ENCODE data around the gene MAP3K10. TPM values are rescaled to one million over a fixed set of nuclear protein-coding genes. Genes with fewer than 3 reads are reported as not detected.
"Not testable (repeated sequence)": the region's sequence is repeated elsewhere in the genome, so short reads cannot be mapped to it uniquely, and the experiment has no call there.

MAP3K10 gene
- total RNA-seq: 10 to 100 TPM; 12.3 to 13.6 TPM

- no peaks in the 10 kb centered on the region for H3K36me3 ChIP-seq
- peak within 1 kb of the TSS; percentile 85 to 92 for H3K4me3 ChIP-seq
- peaks cover 0 to 15% of the 10 kb centered on the region in 2 donors for H3K4me1 ChIP-seq
- peak; percentile 68 for DNase-seq (ENCODE audit: low spot score)
- H3K27me3 ChIP-seq: no peaks in the 10 kb centered on the region
- H3K9me3 ChIP-seq: no peaks in the 10 kb centered on the region
- TF ChIP-seq CTCF (IDR thresholded peaks at IDR 0.05): no peak
- peak within 1 kb of the TSS; percentile 89 to 97 for H3K27ac ChIP-seq
Observed at GRCh38 chr19:40190891-40191835, at the start of gene MAP3K10. Gene MAP3K10, plus strand, starts transcription at chr19:40191426. Its CDS starts 606 bp downstream, at chr19:40192032.

- H3K27me3 ChIP-seq: no peaks in the 10 kb centered on the region
- peaks cover 0 to 6% of the 10 kb centered on the region in 2 donors for H3K9me3 ChIP-seq
- TF ChIP-seq CTCF (IDR thresholded peaks at IDR 0.05): no peak
- no peaks in the 10 kb centered on the region for H3K36me3 ChIP-seq
- no peak overlapping the region for H3K27ac ChIP-seq
- no peak for DNase-seq (ENCODE audit: low spot score)
- H3K4me3 ChIP-seq: no peak overlapping the region
- no peaks in the 10 kb centered on the region for H3K4me1 ChIP-seq
Observed at GRCh38 chr19:40141551-40141950, 49.7 kb upstream of the MAP3K10 start.

- H3K4me1 ChIP-seq: no peaks in the 10 kb centered on the region
- H3K36me3 ChIP-seq: no peaks in the 10 kb centered on the region
- H3K27ac ChIP-seq: no peak overlapping the region
- H3K27me3 ChIP-seq: no peaks in the 10 kb centered on the region
- no peak for TF ChIP-seq CTCF (IDR thresholded peaks at IDR 0.05)
- H3K9me3 ChIP-seq: peaks cover 0 to 5% of the 10 kb centered on the region in 2 donors
- no peak for DNase-seq (ENCODE audit: low spot score)
- H3K4me3 ChIP-seq: no peak overlapping the region
Observed at GRCh38 chr19:40143612-40144011, 47.6 kb upstream of the MAP3K10 start.

DNA sequence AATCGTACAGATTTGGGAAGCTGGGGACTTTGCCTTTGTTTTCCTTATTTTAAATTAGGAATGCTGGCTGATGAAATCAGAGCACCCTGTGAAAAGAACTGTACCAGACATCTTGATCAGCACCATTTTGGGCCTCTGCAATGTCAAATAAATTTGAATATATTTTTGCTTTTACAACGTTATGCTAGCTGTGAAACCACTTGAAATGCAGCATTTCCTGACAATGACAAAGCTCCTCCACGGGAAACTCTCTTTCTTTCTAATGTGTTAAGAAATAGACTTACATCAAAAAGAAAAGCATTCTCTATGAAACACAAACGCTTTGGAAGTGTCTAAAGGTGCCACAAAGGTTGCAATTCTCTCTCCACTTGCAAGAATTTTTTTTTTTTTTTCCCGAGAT is 47.1 kb upstream of the MAP3K10 start:
- no peaks in the 10 kb centered on the region for H3K27me3 ChIP-seq
- no peak for DNase-seq (ENCODE audit: low spot score)
- TF ChIP-seq CTCF (IDR thresholded peaks at IDR 0.05): no peak
- no peak overlapping the region for H3K4me3 ChIP-seq
- no peak overlapping the region for H3K27ac ChIP-seq
- H3K9me3 ChIP-seq: no peaks in the 10 kb centered on the region
- no peaks in the 10 kb centered on the region for H3K4me1 ChIP-seq
- H3K36me3 ChIP-seq: no peaks in the 10 kb centered on the region

DNA sequence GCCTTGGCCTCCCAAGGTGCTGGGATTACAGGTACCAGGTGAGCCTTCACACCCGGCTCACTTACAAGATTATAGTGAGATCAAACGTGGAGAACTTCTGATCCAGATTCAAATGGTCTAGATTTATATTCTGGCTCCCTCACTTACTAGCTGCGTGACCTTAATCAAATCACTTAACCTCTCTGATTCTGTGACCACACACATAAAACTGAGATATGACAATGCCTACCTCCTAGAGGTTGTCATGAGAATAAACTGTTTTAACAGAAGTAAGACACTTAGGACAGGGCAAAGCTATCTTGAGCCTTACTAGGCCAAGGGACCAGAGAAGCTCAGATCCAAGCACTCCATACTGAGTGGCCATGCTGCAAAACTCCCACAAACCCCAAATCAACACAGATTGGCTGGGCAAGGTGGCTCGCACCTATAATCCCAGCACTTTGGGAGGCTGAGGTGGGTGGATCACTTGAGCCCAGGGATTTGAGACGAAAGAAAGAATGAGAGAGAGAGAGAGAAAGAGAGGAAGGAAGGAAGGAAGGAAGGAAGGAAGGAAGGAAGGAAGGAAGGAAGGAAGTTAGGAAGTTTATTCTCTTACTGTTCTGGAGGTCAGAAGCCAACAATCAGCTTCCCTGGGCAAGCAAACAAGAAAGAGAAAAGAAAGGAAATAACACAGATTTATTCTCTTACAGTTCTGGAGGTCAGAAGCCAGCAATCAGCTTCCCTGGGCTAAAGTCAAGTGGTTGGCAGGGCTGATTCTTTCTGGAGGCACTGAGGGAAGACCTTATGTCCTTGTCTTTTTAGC is 46.1 kb upstream of the MAP3K10 start:
- Histone ChIP-seq H3K4me3 (no peak overlapping the region), H3K9me3 (no peaks in the 10 kb centered on the region), H3K27ac (no peak overlapping the region), H3K27me3 (no peaks in the 10 kb centered on the region), H3K4me1 (no peaks in the 10 kb centered on the region), H3K36me3 (no peaks in the 10 kb centered on the region)
- no peak for DNase-seq (ENCODE audit: low spot score)
- TF ChIP-seq CTCF (IDR thresholded peaks at IDR 0.05): no peak

DNA sequence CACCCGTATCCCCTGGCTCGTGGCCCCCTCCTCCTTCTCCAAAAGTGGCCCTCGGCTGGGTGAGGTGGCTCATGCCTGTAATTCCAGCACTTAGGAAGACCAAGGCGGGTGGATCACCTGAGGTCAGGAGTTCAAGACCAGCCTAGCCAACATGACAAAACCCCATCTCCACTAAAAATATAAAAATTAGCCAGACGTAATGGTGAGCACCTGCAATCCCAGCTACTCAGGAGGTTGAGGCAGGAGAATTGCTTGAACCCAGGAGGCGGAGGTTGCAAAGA is 45.5 kb upstream of the MAP3K10 start:
- not testable (repeated sequence) for H3K36me3 ChIP-seq; H3K27me3 ChIP-seq; DNase-seq (ENCODE audit: low spot score); H3K27ac ChIP-seq; H3K9me3 ChIP-seq; H3K4me1 ChIP-seq; H3K4me3 ChIP-seq

Measured in right atrium auricular region (tissue), 2 donors.